Femur (tissue), 1 donor: Measurements from ENCODE around the gene RBM38.

Experiments used
- DNase-seq: peaks from one replicate; pipeline ENCODE4 v3.0.0-alpha.2; 2017

RBM38 gene

DNA sequence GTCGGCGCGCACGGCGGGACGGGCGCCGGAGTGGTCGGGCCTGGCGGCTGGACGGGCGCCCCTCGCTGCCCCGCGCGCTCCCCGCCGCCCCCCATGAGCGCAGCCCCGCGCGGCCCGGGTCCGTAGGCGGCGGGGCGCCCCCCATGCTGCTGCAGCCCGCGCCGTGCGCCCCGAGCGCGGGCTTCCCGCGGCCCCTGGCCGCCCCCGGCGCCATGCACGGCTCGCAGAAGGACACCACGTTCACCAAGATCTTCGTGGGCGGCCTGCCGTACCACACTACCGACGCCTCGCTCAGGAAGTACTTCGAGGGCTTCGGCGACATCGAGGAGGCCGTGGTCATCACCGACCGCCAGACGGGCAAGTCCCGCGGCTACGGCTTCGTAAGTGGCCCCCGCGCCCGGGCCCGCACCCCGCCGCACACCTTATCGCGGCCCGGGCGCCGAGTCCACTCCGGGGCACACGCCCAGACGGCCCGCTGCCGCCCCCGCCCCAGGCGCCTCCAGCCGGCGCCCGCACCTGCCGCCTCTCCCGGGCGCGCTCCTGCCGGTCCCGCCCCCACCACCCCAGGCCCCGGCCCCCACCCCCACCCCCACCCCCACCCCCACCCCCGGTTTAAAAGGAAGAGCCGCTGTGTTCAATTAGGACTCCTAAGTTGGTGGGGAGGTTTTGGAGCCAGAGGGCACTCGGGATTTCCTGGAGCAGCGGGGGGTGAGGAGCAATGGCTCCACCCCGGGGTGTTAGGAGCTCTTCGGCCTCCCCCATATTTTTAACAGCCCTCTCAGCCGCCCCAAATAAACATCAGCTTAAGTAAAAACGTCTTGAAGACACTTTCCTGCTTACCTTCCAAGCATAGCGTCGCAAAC lies 474 bp downstream of the RBM38 start:
- DNase-seq: no peak

DNA sequence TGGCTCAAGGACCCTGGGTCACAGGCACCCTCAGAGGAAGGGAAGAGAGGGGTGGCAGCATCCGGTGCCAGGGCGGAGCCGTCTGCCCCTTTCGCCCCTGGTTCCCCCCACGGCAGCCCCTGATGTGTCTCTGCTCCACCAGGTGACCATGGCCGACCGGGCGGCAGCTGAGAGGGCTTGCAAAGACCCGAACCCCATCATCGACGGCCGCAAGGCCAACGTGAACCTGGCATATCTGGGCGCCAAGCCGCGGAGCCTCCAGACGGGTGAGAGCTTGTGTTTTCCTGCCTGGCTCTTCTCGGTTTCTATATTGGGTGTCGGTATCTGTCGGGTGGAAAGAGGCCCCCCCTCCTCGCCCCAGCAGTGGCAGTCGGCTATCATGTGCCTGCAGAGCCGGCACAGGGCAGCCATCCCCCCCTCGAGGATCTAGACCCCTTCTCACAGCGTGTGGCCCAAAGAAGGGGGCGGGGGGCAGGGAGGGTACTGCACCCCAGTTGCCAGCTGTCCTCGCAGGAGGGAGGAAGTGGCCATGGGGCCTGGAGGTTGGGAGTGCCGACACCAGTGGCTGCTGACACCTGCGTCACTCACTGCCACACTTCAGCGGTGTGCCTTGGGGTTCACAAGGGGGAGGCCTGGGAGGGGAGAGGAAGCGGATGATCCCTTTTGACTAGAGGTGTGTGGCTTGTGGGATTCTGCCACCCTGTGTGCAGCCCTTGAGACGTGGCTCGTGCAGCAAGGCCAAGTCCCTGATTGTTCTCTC lies 1.5 kb downstream of the RBM38 start:
- DNase-seq: no peak

DNA sequence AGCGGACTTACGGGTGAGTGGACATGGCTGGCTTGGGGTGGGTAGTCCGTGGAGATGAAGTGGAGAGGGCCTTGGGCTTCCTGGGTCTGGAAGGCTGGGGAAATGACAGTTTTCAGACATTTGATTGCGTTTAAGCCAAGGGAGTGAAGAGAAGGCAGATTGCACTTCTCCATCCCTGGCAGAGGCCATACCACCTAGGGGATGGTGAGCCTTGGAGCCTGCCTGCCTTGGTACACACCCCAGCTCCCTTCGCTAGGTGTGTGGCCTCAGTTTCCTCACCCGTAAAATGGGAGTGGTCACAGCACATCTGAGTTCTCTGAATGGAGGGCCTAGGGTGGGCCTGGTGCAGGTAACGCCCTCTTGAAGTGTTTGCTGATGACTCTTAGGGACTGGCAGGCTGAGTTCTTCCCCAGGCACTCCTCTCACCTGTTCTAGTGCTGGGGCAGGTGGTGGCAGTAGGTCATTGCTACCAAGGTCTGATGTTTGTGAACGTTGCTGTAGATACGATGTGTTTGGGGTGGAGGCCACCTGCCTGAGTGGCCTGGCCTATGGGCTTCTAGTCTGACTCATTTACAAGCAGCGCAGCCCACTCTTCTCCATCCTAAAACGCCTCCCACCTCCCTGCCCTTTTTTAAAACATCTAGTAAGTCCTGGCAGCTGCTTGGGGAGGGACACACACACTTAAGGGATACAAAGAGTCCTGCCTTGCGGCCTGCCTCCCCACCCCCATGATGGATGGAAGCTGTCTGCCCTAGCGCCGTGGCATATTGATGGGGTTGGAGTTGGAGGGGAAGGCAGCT lies 2.3 kb downstream of the RBM38 start:
- DNase-seq: no peak

DNA sequence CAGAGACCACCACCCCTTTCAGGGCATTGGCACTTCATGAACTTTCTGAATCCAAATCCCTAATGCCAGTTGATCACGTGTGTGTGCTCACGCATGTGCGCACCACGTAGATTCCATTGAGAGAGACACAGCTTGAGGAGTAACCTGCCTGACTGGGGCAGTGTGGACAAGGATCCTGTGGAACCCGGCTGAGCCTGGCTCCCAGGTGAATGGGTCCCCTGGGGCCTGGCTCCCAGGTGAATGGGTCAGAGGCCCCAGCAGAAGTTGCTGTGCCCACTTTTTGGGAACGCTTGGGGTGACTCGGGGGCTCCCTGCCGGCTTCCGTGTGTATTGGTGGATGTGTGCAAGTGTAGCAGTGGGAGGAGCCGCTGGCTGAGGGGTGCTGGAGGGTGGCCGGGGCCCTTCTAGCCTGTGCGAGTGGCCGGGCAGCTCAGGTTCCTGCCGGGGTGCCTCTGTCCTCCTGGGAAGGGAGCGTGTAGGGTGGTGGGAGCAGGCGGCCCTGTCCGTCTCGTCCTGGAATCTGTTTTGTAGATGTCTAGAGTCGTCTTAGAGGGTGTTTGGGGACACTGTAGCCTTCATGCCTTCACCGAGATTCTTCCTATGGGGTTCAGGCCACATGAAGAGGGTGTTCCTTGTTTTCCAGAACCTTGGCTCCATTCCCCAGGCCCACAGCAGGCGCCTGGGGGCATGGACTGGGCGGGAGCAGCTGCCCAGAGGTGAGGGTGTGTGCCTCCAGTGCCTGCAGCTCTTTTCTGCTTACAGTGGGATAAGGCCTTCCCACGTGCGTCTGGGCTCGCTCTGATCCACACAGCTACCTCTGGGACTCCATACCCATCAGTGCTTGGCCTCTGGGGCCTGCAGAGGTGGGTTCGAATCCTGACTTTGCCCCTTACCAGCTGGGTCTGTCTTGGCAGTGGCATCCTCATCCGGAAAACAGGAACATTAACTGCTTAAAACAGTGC lies 3.2 kb downstream of the RBM38 start:
- no peak for DNase-seq

DNA sequence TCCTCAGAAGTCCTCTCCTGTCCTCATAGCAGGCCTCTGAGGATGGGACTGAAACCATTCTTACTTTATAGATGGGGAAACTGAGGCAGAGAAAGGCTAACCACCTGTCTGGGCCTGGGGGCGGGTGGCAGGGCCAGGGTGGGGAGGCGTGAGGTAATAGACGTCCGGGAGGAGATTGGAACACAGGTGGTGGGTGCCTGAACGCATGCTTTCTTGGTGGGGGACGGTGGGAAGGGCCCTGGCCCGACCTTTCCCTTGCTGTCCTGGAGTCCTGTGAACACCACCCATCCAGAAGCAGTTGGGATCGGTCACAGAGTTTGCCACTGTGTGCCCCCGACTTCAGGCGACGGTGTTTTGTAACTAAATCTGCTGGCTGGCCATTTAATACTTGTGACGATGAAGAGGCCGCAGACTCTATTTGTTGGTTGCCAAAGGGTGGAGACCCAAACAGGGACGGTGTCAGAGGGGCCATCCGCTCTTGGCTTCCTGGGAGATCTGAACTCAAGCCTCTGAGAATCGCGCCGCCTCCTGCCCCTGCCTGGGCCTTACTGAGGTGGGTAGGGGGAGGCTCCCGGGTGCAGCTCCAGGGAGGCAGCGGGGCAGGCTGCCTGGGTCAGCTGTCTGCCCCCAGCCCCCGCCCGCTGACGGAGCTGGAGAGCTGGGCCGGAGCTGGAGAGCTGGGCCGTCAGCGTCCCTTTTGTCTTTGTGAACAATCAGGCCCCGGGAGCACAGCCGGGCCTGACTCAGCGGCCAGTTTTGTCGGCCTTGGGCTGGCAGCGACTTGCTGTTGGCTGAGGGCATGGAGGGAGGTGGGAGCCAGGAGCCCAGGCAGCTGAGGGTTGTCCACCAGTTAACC lies 4.1 kb downstream of the RBM38 start:
- peak; percentile 71 for DNase-seq

DNA sequence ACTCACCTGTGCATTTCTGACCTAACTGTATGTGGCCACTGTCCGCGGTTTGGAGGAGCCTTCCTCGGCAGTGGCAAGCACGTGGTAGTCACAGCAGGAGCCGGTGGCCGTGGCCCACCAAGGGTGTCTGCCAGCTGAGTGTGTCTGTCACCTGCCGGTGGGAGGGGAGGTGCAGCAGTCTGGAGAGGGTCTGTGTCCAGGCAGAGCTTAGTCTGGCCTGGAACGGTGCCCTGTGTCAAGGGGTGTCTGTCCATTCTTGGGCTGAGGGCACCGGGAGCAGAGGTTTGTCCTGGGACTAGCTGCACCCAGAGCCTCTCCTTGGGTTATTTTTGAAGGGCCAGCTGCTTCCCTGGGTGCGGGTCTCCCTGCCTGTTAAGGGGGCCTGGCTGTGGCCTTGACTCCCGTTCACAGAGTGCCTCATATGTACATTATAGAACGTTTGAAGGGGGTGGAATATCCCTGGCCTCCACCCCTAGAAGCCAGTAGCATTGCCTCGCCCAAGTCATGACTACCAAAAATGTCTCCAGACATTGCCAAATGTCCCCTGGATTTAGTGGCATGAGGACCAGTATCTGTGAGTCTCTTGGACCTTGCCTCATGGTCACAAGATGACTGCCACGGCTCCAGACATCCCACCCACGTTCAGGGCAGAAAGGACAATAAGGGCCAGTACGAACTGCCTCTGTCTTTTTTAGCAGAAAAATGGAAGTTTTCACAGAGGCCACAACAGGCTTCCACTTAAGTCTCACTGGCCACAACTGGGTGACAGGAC lies 5.2 kb downstream of the RBM38 start:
- no peak for DNase-seq

DNA sequence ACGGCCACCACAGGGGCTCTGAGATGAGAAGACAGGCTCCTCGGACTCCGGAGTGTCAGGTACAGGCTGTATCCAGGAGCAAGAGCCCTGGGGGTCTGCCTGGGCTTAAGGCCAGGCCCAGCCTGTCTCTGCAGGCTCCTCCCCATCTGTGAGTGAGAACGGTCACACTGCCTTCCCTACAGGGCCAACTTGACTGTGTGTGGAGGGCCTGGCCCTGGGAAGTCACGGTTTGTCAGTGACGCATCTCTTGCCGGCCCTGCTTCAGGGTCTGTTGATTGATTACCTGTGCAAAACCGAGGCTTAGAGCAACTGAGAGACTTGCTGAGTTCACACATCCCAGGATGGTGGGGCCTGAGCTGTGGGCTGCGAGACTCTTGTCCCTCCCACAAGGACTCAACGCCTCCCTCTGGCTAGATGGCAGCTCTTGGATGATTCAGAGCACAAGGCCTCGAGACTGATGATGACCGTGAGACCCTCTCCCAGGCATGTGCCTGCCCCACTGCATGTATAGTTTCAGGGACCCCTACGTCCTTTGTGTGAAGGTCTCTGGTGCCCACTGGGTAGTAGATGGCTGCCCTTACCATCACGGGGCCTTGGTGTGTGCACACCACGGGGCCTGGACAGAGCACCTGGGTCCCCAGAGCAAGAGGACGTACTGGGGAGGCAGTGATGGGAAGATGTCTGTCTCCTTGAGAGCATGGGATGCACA lies 5.9 kb downstream of the RBM38 start:
- no peak for DNase-seq

DNA sequence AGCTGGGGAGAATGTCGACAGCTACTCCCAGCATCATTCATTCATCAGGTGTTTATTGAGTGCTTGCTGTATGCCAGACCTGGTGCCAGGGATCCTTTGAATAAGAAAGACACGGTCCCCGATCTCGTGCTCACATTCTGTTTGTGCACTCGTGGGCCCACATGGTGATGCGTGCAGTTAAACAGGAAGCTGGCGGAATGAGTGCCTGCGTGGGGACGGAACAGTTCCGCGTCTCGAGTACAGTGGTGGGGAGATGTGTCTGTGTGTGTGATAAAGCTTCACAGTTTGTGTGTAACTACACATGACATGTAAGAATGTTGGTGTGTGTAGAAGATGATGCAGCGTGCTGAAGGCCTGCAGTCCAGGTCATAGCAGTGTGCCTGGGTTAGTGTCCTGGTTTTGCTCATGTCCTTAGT lies 6.5 kb downstream of the RBM38 start:
- no peak for DNase-seq

DNA sequence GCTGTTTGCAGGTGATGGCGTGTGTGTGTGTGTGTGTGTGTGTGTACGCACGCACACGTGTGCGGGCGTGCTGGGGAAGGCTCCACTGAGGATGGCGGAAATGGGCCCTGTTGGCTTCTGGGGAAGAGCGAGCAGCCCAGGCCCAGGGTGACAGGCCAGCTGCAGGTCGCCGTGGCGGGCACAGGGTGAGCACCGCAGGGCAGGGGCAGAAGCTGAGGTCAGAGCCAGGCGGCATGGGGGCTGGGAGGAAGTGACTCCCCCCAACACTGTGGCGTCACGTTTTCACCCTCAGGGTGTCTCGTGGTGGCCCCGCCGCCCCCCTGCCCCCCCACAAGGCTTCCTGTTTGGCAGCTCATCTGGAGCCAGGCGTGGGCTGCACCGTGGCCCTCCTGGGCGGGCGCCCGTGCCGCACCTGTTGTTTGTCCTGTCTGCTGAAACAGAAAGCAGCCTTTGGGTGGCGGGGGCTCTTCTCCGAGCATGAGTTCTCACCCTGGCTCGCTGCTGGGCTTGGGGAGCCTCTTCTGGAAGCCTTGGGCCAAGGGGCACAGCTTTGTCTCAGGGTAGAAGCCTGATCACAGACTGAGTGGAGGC lies 7.1 kb downstream of the RBM38 start:
- peak; percentile 75 for DNase-seq

DNA sequence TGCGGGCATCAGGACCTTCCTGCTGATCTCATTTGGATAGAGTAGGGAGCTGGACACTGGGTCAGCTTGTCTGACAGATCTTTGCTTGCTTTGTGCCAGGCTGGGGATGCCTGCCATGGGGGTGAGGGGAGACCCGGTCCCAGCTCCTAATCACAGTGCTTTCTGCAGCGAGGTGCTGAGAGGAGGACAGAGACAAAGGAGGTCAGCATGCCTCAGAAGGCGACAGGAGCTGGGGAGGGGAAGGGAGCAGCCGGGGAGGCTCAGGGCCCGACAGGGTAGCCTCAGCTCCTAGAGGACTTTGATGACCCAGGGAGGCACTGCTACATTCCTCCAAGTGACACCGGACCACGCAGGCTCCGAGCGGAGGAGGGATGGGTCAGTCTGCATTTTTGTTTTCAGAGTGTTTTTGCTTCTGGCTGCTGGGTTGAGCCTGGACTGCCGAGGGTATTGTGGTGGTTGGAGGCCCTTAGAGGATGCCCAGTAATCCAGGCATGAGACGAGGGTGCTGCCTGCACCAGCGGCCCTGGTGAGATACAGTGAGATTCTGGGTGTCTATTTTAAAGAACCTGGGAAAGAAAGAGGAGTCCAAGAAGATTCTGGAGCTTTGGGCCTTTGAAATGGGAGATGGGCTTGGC lies 7.8 kb downstream of the RBM38 start:
- no peak for DNase-seq

DNA sequence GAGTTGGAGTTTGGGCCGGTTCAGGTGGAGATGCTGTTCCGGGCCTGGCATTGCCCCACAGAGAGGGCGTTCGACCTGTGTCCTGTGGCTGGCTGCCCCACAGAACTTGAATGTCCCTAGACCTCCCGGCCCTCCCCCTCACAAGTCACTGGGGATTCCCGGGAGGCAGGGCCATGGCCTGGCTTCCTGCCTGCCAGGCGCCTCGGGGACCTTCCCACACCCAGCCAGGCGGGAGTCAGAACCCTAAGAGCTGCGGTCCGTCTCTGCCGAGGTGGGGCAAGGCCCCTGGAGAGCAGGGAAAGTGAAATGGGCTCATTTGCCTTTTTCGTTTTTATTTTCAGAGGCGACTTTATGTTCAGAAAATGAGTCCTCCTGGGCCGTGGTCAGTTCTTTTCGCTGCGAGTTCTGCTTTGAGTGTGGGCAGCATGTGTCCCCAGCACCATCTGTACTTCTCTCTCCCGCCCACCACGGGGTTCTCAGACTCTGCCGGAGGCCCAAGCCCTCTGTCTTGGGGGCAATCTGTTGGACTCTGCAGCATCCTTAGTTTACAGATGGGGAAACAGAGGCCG lies 8.5 kb downstream of the RBM38 start:
- no peak for DNase-seq

DNA sequence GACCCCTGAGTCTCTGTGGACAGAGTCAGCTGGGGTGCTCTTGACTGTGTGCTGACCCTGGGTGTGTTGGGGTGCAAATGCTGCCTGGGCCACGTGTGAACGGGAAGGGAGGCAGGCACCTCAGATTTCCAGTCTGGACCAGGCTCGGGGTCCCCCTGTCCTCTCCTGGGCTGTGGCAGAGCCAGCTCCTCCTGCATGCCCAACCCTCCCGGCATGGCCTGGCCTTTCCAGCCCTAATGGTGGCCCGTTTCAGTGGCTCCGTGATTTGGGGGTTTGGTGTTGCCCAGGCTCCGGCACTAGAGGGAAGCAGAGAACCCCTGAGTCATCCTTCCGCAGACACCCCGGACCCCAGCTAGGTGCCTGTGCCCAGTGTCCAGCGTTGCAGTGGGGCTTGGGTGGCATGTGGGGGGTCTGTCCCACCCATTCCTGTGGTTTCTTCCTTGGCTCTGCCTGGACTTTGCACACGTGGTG lies 9.1 kb downstream of the RBM38 start:
- DNase-seq: no peak

DNA sequence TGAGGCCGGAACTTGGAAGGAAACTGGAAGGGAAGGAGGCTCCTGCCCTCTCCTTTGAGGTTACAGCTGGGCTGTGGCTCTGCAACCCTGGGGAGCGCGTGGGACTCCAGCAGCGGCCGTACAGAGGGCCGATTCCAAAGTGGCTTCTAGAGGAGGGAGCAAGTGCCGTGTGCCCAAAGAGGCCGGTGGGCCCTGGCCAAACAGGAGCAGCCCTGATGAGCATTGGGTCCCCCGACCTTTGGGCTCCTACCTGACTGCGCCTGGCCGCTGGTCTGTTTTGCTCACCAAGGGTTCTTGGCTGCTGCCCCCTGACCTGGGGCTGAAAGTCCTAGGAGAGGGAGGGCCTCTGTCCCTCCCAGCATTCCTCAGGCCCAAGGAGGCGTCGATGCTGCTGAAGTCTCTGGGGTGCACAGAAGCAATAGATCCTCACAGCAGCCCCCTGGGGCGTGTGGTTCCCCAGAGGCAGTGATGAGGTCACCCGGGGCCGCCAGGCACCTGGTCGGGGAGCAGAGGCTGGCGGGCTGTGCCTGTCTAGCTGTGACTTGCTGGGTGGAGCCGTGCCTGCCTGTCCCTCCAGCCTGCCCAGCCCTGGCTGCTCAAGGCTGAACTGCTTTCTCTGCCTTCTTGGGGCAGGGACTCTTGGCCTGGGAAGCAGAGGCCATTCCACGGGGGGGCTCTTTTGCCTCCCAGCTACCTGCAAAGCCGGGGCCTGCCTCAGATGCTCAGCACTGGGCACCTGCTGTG lies 9.8 kb downstream of the RBM38 start:
- DNase-seq: no peak

DNA sequence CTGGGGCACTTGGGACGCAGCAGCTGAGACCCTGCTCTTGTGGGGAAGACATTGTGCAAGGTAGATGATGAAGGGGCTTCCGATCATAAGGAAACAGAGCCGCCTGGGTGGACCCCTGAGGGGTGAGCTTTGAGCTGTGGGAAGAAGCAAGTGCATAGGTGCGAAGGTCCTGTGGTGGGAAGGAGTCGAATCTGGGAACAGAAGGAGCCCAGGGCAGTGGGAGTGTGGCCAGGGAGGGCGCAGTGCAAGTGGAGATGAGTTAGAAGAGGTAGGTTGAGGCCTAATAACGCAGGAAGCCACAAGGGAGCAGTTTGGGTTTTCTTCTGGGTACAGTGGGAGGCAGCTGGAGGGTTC lies 10.3 kb downstream of the RBM38 start:
- DNase-seq: no peak

DNA sequence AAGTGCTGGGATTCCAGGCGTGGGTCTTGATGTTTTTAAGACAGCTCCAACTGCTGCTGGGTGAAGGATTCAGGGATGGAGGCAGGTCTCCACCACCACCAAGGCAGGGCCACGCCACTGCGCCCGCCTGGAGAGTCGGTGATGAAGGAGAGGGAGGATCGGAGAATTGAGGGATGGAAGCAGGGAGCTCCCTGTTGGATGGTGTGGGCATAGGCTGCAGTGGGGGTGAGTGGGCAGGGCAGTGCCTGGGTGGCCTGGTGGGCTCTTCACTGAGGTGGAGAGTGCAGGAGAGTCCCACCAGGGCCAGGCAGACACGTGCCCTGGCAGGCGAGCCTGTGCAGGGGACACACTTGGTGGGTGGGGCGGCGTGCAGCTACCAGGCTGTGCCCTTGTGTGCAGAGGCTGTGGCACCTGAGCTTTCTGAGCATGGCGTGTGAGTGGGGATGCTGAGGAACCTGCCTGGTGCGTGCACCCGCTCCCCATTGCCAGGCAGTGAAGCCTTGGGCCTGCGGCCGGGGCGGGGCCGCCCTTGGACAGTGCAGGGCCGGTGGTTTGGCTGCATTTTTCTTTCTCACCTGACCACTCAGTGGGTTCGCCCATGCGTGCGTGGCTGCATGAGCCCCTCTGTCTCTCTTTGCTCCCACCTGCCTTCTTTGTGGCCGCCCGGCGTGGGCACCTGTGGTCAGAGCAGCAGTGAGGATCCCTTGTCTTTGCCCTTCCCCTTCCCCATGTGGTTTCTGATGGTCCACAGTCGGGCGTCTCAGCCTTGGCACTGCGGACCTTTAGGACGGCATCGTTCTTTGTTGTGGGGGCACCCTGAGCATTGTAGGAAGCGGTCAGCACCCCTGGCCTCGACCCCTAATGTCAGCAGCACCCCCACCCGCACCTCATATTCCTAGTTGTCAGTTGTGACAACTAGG lies 11.3 kb downstream of the RBM38 start:
- no peak for DNase-seq

DNA sequence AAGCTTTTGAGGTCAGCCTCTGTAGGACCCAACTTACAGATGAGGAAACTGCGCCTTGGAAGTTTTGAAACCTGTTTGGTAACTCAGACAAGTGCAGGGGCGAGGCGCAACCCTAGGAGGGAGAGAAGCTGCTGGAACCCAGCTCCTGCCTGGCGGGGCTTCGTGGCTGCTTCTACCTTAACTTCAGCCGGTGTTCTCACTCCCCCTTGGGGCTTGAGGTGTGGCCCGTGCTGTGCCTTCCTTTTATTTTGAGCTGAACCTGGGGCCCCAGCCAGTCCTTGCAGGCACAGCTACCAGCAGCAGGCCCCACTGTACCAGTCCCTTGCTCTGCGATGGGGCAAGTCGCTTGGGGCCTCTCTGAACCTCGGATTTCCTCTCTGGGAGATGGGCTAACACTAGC lies 12.0 kb downstream of the RBM38 start:
- no peak for DNase-seq

DNA sequence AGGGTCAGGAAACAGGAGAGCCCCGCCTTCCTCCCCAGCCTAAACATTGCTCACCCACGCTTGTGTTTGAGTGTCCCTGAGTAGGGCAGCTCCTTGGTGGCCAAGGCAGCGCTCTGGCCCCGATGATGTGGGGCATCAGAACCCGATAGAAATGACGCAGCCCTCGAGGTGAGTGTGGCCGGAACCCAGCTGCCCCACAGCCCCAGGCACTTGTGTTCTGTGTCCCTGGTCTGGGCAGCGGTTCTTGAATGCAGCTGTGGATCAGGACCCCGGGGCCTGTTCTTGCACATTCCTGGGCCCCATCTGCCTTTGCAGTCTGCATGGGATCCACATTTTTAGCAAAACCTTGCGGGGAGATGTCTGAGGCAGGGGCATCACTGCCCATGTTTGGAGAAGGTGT lies 12.8 kb downstream of the RBM38 start:
- no peak for DNase-seq
